IPS DF 6.9 (cell line): ENCODE measurements around the gene MRPL12.
A peak's percentile ranks its signal among the peaks of the same experiment; 100 is the strongest.

Experiments
- DNase-seq: peaks from one replicate; pipeline ENCODE4 v3.0.0-alpha.2; 2013; ENCODE audit warnings: low read depth, low spot score
- H3K27ac ChIP-seq: one replicate; pipeline ENCODE4 v1.5.1; 2013; ENCODE audit warnings: low read length, control low read depth
- H3K27me3 ChIP-seq: 2 replicates; pipeline ENCODE4 v1.6.1; 2013; ENCODE audit warnings: mild to moderate bottlenecking, low read length; ENCODE audit not compliant: control insufficient read depth, insufficient read depth
- H3K36me3 ChIP-seq: 2 replicates; pipeline ENCODE4 v1.6.1; 2013; ENCODE audit warnings: low read length; ENCODE audit not compliant: control insufficient read depth, insufficient read depth
- H3K4me1 ChIP-seq: 2 replicates; pipeline ENCODE4 v1.6.1; 2013; ENCODE audit warnings: low read length; ENCODE audit not compliant: control insufficient read depth, insufficient read depth
- H3K4me3 ChIP-seq: 2 replicates; pipeline ENCODE4 v1.5.1; 2013; ENCODE audit warnings: mild to moderate bottlenecking, low read length
- H3K9me3 ChIP-seq: 2 replicates; pipeline ENCODE4 v1.6.1; 2013; ENCODE audit warnings: low read length, inconsistent platforms; ENCODE audit not compliant: control insufficient read depth, insufficient read depth
- WGBS: extraction: QIAGEN DNeasy Blood & Tissue Kit; methylation state at CpG from one replicate; pipeline ENCODE4 v1.1.7; 2013; ENCODE audit warnings: mixed read lengths, missing lambda C conversion rate; ENCODE audit not compliant: insufficient read length, insufficient coverage; 5-methylcytosine and 5-hydroxymethylcytosine counted together

Gene MRPL12

DNA sequence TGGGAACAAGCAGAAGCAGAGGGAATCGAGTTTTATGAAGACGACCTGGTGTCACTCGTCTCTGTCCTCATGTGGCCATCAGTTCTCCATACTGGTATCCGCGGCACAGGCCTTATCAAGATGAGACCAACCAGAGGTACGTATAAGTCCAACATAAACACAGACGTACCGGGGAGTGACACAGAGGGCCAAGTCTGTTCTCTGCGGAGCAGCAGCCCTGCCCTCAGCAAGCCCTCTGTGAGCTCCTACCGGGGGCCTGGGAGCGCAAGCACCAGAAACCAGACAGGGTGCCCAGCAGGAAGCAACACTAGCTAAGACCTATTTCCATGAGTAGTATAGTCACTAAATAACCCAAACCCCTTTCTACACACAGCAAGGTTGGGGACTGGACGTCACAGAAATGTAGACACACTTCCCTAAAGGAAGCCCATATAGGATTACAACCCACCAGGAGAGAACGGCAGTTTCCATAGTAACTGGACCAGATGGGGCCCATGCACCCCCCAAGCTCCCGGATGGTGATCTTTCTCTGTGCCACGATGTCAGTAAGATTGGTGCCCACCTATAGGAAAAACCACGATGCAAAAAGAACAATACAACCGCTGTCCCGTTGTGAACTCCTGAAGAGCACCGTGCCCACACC lies 20.5 kb upstream of the MRPL12 start:
- no peaks in the 10 kb centered on the region for H3K9me3 ChIP-seq
- no peak overlapping the region for H3K27ac ChIP-seq
- peak overlapping the region; percentile 89 for H3K4me3 ChIP-seq
- WGBS, result no CpG with 5 or more reads among the region's 19 CpGs
- no peak for DNase-seq
- H3K27me3 ChIP-seq, result no peaks in the 10 kb centered on the region
- peaks cover 2% of the 10 kb centered on the region for H3K4me1 ChIP-seq
- peaks cover 8% of the 10 kb centered on the region for H3K36me3 ChIP-seq

DNA sequence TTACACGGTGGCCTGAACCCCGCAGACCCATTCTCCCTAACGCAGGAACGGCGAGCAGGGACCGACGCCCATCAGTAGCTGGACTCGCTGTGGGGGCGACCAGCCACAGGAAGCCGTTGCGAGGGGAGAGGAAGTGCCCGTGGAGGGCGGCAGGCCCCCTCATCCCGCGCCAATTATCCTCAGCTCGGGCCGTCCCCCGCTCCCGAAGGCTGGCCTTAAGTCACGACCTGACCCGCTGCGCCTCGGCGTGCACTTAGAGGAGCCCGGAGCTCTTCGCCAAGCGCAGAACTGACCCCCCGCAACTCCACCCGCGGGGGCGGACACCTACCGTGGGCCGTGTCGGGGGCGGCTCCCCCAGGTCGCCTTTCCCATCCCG lies 20.0 kb upstream of the MRPL12 start:
- H3K4me1 ChIP-seq, result peaks cover 2% of the 10 kb centered on the region
- no CpG with 5 or more reads among the region's 37 CpGs for WGBS
- H3K9me3 ChIP-seq, result no peaks in the 10 kb centered on the region
- H3K27me3 ChIP-seq, result no peaks in the 10 kb centered on the region
- peak overlapping the region; percentile 89 for H3K4me3 ChIP-seq
- H3K36me3 ChIP-seq, result peaks cover 12% of the 10 kb centered on the region
- H3K27ac ChIP-seq, result no peak overlapping the region
- no peak for DNase-seq

DNA sequence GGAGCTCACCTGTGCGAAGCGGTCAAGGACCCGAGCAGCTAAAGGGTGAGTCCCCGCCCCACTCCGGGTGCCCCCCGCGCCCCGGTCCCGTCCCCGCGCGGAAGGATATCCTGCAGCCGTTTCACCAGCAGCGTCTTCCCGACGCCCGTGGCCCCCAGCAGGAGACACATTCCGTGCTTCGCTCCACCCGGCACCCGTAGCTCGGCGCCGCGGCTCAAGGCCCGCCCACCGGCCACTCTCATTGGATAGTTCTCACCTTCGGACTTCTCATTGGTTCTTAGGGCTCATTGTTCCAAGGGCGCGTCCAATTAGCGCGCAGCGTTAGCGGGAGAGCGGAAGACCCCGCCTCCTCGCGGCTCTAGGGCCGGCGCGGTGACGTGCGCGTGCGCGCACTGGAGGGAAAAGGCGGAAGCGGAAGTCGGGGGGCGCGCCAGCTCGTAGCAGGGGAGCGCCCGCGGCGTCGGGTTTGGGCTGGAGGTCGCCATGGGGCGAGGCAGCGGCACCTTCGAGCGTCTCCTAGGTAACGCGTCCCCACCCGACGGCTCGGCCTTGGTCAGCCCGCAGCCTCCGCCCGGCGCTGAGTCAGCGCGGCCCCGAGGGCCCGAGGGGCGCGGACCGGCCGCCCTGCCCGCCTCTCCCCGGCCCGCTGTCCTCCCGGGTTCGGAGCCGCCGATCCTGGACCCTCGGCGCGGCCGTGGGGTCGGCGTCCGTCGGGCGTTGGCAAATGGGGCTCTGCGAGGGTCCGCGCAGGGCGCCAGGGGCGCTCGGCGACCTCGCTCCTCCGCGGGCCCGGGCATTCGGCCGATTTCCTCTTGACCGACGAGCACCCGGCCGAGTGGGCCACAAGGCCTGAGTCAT lies 19.4 kb upstream of the MRPL12 start, which contains the start of the genes ARL16 and HGS:
TSS of gene ARL16 (minus strand) at position 214 of the 858 bp plus-strand sequence. CDS start at position 170, 44 bp downstream.
TSS of gene HGS (plus strand) at position 428 of the 858 bp plus-strand sequence. CDS start at position 484, 56 bp downstream.
- no peaks in the 10 kb centered on the region for H3K9me3 ChIP-seq
- no peaks in the 10 kb centered on the region for H3K27me3 ChIP-seq
- peaks cover 2% of the 10 kb centered on the region for H3K4me1 ChIP-seq
- H3K27ac ChIP-seq, result no peak within 1 kb of the TSS
- peak within 1 kb of the TSS; percentile 89 for H3K4me3 ChIP-seq
- DNase-seq, result peak; percentile 95
- H3K36me3 ChIP-seq, result peaks cover 16% of the 10 kb centered on the region
- WGBS, result no CpG with 5 or more reads among the region's 112 CpGs

DNA sequence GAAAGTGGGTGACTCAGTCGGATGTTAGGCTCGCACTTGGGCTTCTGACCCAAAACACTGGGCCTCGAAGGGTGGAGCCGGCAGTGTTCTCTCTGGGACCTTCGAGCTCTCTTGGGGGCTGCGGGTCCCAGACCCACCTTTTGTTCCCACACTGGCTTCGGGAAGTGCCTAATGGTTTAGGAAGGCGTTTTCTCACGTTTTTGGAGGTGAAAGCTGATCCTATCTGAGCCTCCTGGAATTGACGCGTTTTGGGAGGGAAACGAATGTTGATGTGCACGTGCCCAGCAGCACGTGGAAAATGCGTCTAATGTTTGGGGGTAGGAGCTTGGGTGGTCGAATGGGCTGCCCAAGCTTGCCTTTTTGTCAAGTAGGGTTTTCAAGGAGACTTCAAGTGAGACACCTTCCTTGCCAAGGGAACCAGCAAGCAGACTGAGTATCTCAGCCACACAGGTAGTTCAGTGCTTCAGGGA lies 18.7 kb upstream of the MRPL12 start:
- Histone ChIP-seq H3K4me3 (peak overlapping the region; percentile 86), H3K9me3 (no peaks in the 10 kb centered on the region), H3K4me1 (peaks cover 2% of the 10 kb centered on the region), H3K27me3 (no peaks in the 10 kb centered on the region), H3K27ac (no peak overlapping the region), H3K36me3 (peaks cover 20% of the 10 kb centered on the region)
- no CpG with 5 or more reads among the region's 16 CpGs for WGBS
- no peak for DNase-seq

DNA sequence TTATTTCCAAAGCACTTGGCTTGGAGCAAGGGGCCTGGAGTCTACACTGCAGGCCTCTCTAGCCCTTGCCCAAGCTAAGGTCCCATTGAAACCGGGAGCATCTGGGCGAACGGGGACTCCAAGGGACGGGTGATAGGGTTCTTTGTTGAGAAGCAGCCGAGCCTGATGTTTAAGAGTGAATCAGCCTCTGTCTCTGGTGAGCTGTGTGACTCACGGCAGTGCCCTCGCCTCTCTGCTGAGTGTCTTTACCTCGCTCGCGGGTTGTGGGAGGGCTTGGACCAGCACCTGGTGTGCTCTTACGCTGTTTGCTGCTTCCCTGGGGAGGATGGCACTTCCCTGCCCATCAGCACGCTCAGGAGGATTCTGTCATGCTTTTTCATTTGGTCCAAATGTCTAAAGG lies 18.1 kb upstream of the MRPL12 start:
- Histone ChIP-seq H3K27ac (no peak overlapping the region), H3K36me3 (peaks cover 23% of the 10 kb centered on the region)

DNA sequence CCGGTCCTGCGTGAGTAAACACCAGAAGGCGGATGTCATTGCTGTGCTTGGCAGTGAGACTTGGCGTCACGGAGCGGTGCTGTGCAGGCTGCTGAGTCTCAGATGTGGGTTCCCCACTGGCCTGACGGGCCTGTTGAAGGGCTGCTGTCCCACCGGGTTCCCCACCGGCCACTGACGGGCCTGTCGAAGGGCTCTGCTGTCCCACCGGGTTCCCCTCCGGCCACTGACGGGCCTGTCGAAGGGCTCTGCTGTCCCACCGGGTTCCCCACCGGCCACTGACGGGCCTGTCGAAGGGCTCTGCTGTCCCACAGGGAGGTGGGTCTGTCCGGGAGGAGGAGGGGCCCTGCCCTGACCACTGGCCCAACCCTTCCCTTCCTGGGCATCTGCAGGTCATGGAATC lies 16.6 kb upstream of the MRPL12 start:
- WGBS, result no CpG with 5 or more reads among the region's 20 CpGs
- peaks cover 2% of the 10 kb centered on the region for H3K4me1 ChIP-seq
- H3K36me3 ChIP-seq, result peaks cover 30% of the 10 kb centered on the region
- no peak overlapping the region for H3K4me3 ChIP-seq
- no peak for DNase-seq
- no peaks in the 10 kb centered on the region for H3K9me3 ChIP-seq
- H3K27me3 ChIP-seq, result no peaks in the 10 kb centered on the region
- no peak overlapping the region for H3K27ac ChIP-seq

More for the DNA sequence above, 18.1 kb upstream of the MRPL12 start:
- DNase-seq, result no peak
- Histone ChIP-seq H3K9me3 (no peaks in the 10 kb centered on the region), H3K4me1 (peaks cover 2% of the 10 kb centered on the region), H3K27me3 (no peaks in the 10 kb centered on the region), H3K4me3 (no peak overlapping the region)
- no CpG with 5 or more reads among the region's 12 CpGs for WGBS

DNA sequence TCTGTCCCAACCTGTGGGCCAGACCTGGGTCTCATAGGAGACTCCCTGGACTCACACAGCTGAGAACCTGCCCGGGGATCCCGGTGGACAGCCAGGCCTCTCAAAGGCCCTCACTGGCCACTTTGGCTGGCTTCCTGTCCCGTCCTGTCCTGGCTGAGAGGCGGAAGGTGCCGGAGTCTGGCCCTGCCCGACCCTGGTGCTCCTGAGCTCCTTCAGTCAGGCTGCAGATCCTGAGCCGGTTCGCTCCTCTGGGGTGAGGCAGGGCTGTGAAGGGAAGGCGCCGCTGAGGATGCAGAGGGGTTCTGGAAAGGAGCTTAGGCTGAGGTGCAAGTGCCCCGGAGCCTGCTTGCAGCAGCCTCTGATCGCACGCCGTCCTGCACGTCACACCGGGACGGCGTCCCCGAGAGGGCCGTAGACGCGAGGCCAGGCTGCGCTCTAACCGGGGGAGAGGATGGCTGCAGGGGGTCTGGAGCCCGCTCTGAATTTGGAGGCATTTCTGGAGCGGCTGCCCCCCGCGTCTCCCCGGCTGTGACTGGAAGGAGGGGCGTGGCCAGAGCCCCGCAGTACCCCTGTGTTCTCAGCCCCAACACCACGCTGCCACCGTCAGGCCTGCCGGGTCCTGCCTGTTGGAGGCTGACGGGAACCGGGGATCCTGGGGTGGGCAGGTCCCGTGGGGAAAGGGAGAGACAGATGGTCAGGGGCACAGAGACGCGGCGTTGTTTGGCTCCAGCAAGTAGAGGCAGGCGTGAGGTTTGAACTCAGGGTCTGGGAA lies 15.2 kb upstream of the MRPL12 start:
- Histone ChIP-seq H3K4me1 (no peaks in the 10 kb centered on the region; the same call in 1 of the 2 replicates), H3K27ac (no peak overlapping the region), H3K9me3 (no peaks in the 10 kb centered on the region), H3K4me3 (no peak overlapping the region), H3K36me3 (peaks cover 37% of the 10 kb centered on the region), H3K27me3 (no peaks in the 10 kb centered on the region)
- no CpG with 5 or more reads among the region's 41 CpGs for WGBS
- no peak for DNase-seq

DNA sequence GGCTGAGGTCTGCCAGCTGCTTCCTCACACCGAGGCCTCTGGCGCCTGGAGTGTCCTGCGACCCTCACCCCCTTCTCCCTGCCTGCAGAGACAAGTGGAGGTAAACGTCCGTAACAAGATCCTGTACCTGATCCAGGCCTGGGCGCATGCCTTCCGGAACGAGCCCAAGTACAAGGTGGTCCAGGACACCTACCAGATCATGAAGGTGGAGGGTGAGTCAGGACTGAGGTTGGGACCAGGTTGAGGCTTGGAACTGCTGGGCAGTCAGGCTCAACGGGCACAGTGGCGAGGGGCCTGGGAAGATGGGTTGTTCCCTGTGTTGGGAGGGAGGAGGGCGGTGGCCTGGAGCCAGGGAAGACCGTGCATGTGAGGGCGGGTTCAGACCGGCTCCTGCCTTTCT lies 14.6 kb upstream of the MRPL12 start:
- Histone ChIP-seq H3K4me3 (no peak overlapping the region), H3K9me3 (no peaks in the 10 kb centered on the region), H3K36me3 (peaks cover 37% of the 10 kb centered on the region), H3K27me3 (no peaks in the 10 kb centered on the region), H3K4me1 (no peaks in the 10 kb centered on the region; the same call in 1 of the 2 replicates), H3K27ac (no peak overlapping the region)
- no peak for DNase-seq
- WGBS, result no CpG with 5 or more reads among the region's 14 CpGs

DNA sequence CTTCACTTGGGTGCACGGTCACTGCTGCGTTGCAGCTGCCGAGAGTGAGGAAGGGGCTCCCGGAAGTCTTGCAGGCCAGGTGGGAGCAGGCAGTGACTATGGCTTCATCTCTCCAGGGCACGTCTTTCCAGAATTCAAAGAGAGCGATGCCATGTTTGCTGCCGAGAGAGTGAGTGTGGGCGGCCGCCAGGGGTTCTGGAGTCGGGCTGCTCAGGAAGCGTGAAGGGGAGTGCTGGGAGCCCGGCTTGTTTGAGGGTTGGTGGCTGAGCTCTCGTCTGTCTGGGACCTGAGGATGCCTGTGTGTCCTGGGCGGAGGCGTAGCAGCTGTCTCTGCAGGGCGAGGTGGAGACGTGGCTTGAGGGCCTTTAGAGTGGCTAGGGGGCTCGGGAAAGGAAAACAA lies 13.1 kb upstream of the MRPL12 start:
- Histone ChIP-seq H3K9me3 (no peaks in the 10 kb centered on the region), H3K27ac (no peak overlapping the region), H3K4me3 (no peak overlapping the region), H3K4me1 (no peaks in the 10 kb centered on the region), H3K36me3 (peaks cover 46% of the 10 kb centered on the region), H3K27me3 (no peaks in the 10 kb centered on the region)
- no CpG with 5 or more reads among the region's 18 CpGs for WGBS
- no peak for DNase-seq

DNA sequence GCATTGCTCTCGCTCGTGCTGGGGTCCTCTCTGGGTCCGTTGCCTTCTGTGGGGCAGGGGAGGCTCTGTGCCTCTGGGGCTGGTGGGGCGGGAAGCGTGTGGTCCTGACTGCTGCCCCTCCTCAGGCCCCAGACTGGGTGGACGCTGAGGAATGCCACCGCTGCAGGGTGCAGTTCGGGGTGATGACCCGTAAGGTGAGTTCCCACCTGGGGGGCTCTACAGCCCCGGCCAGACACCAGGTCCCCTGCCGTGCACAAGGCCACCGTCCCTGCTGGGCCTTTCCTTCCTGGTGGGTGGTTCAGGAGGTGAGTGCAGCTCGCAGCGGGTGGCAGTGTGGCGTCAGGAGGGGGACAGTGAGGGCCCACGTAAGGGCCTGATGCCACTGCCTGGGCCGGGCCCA lies 12.6 kb upstream of the MRPL12 start:
- no peaks in the 10 kb centered on the region for H3K27me3 ChIP-seq
- no peak overlapping the region for H3K4me3 ChIP-seq
- no CpG with 5 or more reads among the region's 17 CpGs for WGBS
- H3K4me1 ChIP-seq, result no peaks in the 10 kb centered on the region
- DNase-seq, result no peak
- no peak overlapping the region for H3K27ac ChIP-seq
- H3K36me3 ChIP-seq, result peaks cover 47% of the 10 kb centered on the region
- H3K9me3 ChIP-seq, result no peaks in the 10 kb centered on the region
